Measurements from ENCODE around the gene SPINDOC. TPM values are rescaled to one million over a fixed set of nuclear protein-coding genes. Genes with fewer than 3 reads are reported as not detected.

SPINDOC gene
- polyA plus RNA-seq, 1 experiment: 15.8 TPM

DNA sequence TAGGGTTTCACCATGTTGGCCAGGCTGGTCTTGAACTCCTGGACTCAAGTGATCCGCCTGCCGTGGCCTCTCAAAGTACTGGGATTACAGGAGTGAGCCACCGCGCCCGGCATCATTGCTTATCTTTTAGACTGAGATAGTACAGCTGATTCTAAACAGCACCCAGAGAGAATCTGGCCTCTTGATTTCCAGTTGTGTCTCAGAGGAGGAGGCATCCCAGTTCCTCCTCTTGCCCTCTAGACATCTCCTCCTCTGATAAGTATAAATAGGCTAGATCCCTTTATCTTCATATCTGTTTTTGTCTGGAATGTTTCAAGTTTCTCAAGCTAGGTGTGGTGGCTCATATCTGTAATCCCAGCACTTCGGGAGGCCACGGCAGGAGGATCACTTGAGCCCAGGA is 32.7 kb downstream of the SPINDOC start:
- ChIA-PET POLR2A (interaction anchor here (1.0 kb wide), 1 partner anchor 100 kb away, joined by 3 read pairs; no protein-coding TSS in a partner anchor), CTCF (interaction anchor here (1.0 to 1.9 kb wide), 2 partner anchors 60 to 100 kb away, joined by 3 to 10 read pairs; no protein-coding TSS in a partner anchor)
- H3K27ac ChIP-seq (ENCODE audit: low read depth, low read length): peak overlapping the region; percentile 31
- TF ChIP-seq, protein P1, sequence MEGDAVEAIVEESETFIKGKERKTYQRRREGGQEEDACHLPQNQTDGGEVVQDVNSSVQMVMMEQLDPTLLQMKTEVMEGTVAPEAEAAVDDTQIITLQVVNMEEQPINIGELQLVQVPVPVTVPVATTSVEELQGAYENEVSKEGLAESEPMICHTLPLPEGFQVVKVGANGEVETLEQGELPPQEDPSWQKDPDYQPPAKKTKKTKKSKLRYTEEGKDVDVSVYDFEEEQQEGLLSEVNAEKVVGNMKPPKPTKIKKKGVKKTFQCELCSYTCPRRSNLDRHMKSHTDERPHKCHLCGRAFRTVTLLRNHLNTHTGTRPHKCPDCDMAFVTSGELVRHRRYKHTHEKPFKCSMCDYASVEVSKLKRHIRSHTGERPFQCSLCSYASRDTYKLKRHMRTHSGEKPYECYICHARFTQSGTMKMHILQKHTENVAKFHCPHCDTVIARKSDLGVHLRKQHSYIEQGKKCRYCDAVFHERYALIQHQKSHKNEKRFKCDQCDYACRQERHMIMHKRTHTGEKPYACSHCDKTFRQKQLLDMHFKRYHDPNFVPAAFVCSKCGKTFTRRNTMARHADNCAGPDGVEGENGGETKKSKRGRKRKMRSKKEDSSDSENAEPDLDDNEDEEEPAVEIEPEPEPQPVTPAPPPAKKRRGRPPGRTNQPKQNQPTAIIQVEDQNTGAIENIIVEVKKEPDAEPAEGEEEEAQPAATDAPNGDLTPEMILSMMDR (IDR thresholded peaks at IDR 0.05; ENCODE audit: low read depth, low read length): no peak
- H3K4me3 ChIP-seq (ENCODE audit: low read depth, low read length): no peak overlapping the region
- H3K27me3 ChIP-seq (ENCODE audit: control insufficient read depth, insufficient read depth, low read length): no peaks in the 10 kb centered on the region
- no peaks in the 10 kb centered on the region for H3K9me3 ChIP-seq (ENCODE audit: control insufficient read depth, insufficient read depth, low read length)
- no peak for DNase-seq (ENCODE audit: low read depth, low spot score)

DNA sequence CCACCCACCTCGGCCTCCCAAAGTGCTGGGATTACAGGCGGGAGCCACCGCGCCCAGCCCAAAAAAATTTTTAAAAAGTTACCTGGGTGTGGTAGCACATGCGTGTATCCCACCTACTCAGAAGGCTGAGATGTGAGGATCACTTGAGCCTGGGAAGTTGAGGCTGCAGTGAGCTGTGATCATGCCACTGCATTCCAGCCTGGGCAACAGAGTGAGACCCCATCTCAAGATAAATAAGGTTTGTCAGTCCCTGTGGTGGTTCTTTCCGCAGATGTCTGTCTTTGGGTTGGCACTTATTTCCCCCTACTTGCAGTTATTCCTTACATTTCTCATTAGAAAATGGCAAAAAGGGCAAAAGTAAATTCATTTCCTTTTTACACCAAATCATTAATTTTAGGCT is 33.6 kb downstream of the SPINDOC start:
- CTCF ChIA-PET: interaction anchor here (0.6 to 1.8 kb wide), 3 partner anchors 10 to 148 kb away, joined by 3 to 9 read pairs (median 3); no protein-coding TSS in a partner anchor
- Histone ChIP-seq H3K9me3 (ENCODE audit: control insufficient read depth, insufficient read depth, low read length) (no peaks in the 10 kb centered on the region), H3K27me3 (ENCODE audit: control insufficient read depth, insufficient read depth, low read length) (no peaks in the 10 kb centered on the region), H3K27ac (ENCODE audit: low read depth, low read length) (no peak overlapping the region), H3K4me3 (ENCODE audit: low read depth, low read length) (no peak overlapping the region)
- TF ChIP-seq, protein P1 (IDR thresholded peaks at IDR 0.05; ENCODE audit: low read depth, low read length): no peak
- no peak for DNase-seq (ENCODE audit: low read depth, low spot score)
- POLR2A ChIA-PET: no interaction called here

DNA sequence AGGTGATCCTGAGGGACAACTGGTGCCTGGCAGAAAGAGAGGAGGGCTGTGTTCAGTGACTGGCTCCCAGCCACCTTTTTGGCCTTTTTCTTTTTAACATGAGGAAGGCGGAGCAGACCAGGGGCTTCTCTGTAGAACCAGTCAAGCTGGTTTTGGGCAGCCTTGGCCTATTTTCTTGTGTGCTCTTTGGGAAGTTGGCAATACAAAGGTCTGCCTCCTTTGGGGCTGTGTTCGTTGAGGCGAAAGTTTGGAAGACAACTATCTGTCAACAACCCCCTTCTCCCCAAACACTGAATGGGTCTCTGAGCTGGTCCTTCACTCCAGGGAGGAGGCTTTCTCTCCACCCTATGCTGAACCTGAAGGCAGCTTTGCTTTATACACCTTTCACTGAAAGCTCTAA is 34.1 kb downstream of the SPINDOC start:
- ChIA-PET CTCF (interaction anchor here (0.6 to 1.8 kb wide), 3 partner anchors 10 to 148 kb away, joined by 3 to 9 read pairs (median 6); no protein-coding TSS in a partner anchor), POLR2A (no interaction called here)
- DNase-seq (ENCODE audit: low read depth, low spot score): no peak
- Histone ChIP-seq H3K9me3 (ENCODE audit: control insufficient read depth, insufficient read depth, low read length) (no peaks in the 10 kb centered on the region), H3K4me3 (ENCODE audit: low read depth, low read length) (no peak overlapping the region), H3K27me3 (ENCODE audit: control insufficient read depth, insufficient read depth, low read length) (no peaks in the 10 kb centered on the region), H3K27ac (ENCODE audit: low read depth, low read length) (no peak overlapping the region)
- TF ChIP-seq, protein P1 (IDR thresholded peaks at IDR 0.05; ENCODE audit: low read depth, low read length): no peak

DNA sequence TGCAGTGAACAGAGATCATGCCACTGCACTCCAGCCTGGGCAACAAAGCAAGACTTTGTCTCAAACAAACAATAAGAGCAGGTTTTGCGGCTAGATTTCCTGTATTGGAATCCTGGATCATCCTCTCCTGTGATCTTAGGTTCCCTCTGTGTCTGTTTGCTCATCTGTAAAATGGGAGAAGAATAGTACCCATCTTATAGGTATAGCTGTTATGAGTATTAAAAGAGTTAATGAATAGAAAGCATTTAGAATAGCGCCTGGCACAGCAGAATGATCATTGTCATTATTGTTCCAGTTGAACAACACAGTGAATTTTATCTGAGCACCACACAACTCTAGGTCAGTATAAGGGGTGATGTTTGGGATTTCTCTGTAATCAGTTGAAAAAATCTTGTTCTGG is 36.4 kb downstream of the SPINDOC start:
- TF ChIP-seq, protein P1 (IDR thresholded peaks at IDR 0.05; ENCODE audit: low read depth, low read length): no peak
- H3K4me3 ChIP-seq (ENCODE audit: low read depth, low read length): no peak overlapping the region
- no peak for DNase-seq (ENCODE audit: low read depth, low spot score)
- POLR2A ChIA-PET: no interaction called here
- CTCF ChIA-PET: interaction anchor here (0.9 to 1.5 kb wide), 2 partner anchors 12 to 96 kb away, joined by 3 to 7 read pairs; partner anchors contain the start of gene MARK2
- no peaks in the 10 kb centered on the region for H3K27me3 ChIP-seq (ENCODE audit: control insufficient read depth, insufficient read depth, low read length)
- no peaks in the 10 kb centered on the region for H3K9me3 ChIP-seq (ENCODE audit: control insufficient read depth, insufficient read depth, low read length)
- no peak overlapping the region for H3K27ac ChIP-seq (ENCODE audit: low read depth, low read length)

DNA sequence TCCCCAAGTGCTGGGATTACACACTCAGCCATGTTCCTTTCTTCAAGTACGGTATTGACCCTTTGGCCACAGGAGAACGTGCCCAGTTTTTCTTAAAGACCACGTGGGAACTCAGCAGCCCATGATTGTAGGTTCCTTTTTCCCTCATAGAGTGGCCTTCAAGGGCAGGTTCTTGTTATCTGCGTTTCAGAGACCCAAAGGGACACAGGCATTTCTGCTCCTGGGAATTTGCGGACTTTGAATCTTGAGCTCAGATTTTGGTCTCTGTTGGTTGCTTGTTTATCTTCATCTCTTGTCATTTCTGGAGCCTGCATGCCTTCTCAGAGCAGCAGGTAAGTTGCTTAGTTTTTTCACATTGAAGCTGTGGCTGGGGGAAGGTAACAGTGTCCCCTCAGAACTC is 37.7 kb downstream of the SPINDOC start:
- CTCF ChIA-PET: interaction anchor here (1.5 to 1.9 kb wide), 2 partner anchors 13 to 56 kb away, joined by 4 to 7 read pairs; partner anchors contain the start of gene MARK2
- Histone ChIP-seq H3K4me3 (ENCODE audit: low read depth, low read length) (no peak overlapping the region), H3K9me3 (ENCODE audit: control insufficient read depth, insufficient read depth, low read length) (no peaks in the 10 kb centered on the region), H3K27ac (ENCODE audit: low read depth, low read length) (no peak overlapping the region), H3K27me3 (ENCODE audit: control insufficient read depth, insufficient read depth, low read length) (no peaks in the 10 kb centered on the region)
- DNase-seq (ENCODE audit: low read depth, low spot score): no peak
- POLR2A ChIA-PET: no interaction called here
- TF ChIP-seq, protein P1 (IDR thresholded peaks at IDR 0.05; ENCODE audit: low read depth, low read length): no peak
